LNCAP (cell line): ENCODE data around the gene PAX4.

Experiments used
- CTCF ChIP-seq: fragments of 450-650 bp; IDR thresholded peaks from 2 replicates; pipeline ENCODE4 v1.5.1; 2017; ENCODE audit warnings: mild to moderate bottlenecking

Gene PAX4

GRCh38 chr7:127618042-127618441, at the start of gene PAX4:
PAX4 (minus strand) TSS chr7:127618142; CDS start chr7:127615928, 2,214 bp downstream.
- no peak for TF ChIP-seq CTCF

- TF ChIP-seq CTCF = no peak
Observed at GRCh38 chr7:127667017-127667670, 49.2 kb upstream of the PAX4 start.

- no peak for TF ChIP-seq CTCF
Observed at GRCh38 chr7:127666602-127667001, 48.7 kb upstream of the PAX4 start.

GRCh38 chr7:127665922-127666321, 48.0 kb upstream of the PAX4 start:
- no peak for TF ChIP-seq CTCF

- TF ChIP-seq CTCF = no peak
Observed at GRCh38 chr7:127658970-127659630, 41.2 kb upstream of the PAX4 start.

GRCh38 chr7:127657500-127657899, 39.6 kb upstream of the PAX4 start:
- TF ChIP-seq CTCF = no peak

GRCh38 chr7:127655720-127656119, 37.8 kb upstream of the PAX4 start:
- TF ChIP-seq CTCF = no peak
